Uterus (tissue), 4 donors: ENCODE data around the gene DMAC2L. TPM values are rescaled to one million over a fixed set of nuclear protein-coding genes. Genes with fewer than 3 reads are reported as not detected.

Experiments used
- DNase-seq, 2 donors: peaks; one replicate each; pipeline ENCODE4 v3.0.0-alpha.2; 2019 to 2020
- H3K27ac ChIP-seq, 2 donors: fragments of 200-600 bp; sonication (generic); 1 replicate in 1 of 2; 2 replicates in 1 of 2; pipeline ENCODE4 v1.5.1; 2016 to 2018
- H3K27me3 ChIP-seq, 2 donors: fragments of 200-600 bp; sonication (generic); one replicate each; pipeline ENCODE4 v1.5.1; 2018 to 2019; ENCODE audit warnings: control low read depth in 1 of 2
- H3K36me3 ChIP-seq, 2 donors: fragments of 200-600 bp; sonication (generic); one replicate each; pipeline ENCODE4 v1.5.1; 2019; ENCODE audit warnings: control low read depth in 1 of 2
- H3K4me1 ChIP-seq, 2 donors: fragments of 200-600 bp; sonication (generic); one replicate each; pipeline ENCODE4 v1.5.1; 2018 to 2019; ENCODE audit warnings: control low read depth in 1 of 2
- H3K4me3 ChIP-seq, 2 donors: fragments of 200-600 bp; sonication (generic); 1 replicate in 1 of 2; 2 replicates in 1 of 2; pipeline ENCODE4 v1.5.1; 2018 to 2019; ENCODE audit warnings: mild to moderate bottlenecking in 1 of 2
- H3K9me3 ChIP-seq, 2 donors: fragments of 200-600 bp; sonication (generic); one replicate each; pipeline ENCODE4 v1.5.1; 2019; ENCODE audit warnings: control low read depth in 1 of 2
- POLR2A ChIP-seq, 2 donors: fragments of 450-650 bp; IDR thresholded peaks; one replicate each; pipeline ENCODE4 v1.6.1; 2016; ENCODE audit warnings: antibody characterized with exemption in 2 of 2, mild to moderate bottlenecking in 1 of 2, moderate library complexity in 1 of 2
- intact Hi-C: fragments of 100-400 bp; cut with DNase I; formaldehyde crosslinking; loops from one replicate; pipeline ENCODE4 v1.15.1; 2023; ENCODE audit warnings: low total_unique reads
- total RNA-seq, 4 donors: library from RNA; depleted of rRNA in 3 of 4; stranded (reverse); fragments of >200 nt in 3 of 4; gene quantifications; one replicate each; pipeline versions ENCODE4 v1.1.0 to v1.2.4, GENCODE V29; 2014 to 2023
- TF ChIP-seq, protein P1 (sequence below), 4 experiments: fragments of 200-600 bp in 2 of 4; fragments of 450-650 bp in 2 of 4; sonication (generic) in 2 of 4; IDR thresholded peaks; one replicate each; pipeline ENCODE4 v1.5.1; 2016 to 2019; ENCODE audit warnings: antibody characterized with exemption in 4 of 4, mild to moderate bottlenecking in 2 of 4, moderate library complexity in 1 of 4
- donor health status: DM: yes; HTN: yes; CAD: no.

DMAC2L gene
- total RNA-seq, 4 donors from 2014 or later: 13.1 to 48.4 (median 20.4) TPM

DNA sequence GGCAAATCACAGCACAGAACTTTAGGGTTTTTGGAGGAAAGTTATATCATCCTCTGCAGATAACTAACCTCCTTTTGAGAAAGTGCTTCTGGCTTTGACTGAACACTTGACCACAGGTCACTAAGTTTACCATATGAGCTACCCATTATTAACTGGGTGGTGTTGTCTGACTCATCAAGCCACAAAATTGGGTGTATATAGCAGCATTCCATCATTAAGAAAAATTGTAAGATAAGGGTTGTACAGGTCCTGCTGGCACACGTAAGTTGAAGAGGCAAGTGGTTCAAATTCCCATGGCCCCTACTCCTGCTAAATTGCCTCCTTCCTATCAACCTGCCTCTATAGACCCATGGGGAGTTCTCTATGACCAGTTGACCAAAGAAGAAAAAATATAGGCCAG lies 39.6 kb upstream of the DMAC2L start:
- H3K4me3 ChIP-seq: no peak overlapping the region
- TF ChIP-seq POLR2A (IDR thresholded peaks at IDR 0.05): no peak
- TF ChIP-seq, protein P1, sequence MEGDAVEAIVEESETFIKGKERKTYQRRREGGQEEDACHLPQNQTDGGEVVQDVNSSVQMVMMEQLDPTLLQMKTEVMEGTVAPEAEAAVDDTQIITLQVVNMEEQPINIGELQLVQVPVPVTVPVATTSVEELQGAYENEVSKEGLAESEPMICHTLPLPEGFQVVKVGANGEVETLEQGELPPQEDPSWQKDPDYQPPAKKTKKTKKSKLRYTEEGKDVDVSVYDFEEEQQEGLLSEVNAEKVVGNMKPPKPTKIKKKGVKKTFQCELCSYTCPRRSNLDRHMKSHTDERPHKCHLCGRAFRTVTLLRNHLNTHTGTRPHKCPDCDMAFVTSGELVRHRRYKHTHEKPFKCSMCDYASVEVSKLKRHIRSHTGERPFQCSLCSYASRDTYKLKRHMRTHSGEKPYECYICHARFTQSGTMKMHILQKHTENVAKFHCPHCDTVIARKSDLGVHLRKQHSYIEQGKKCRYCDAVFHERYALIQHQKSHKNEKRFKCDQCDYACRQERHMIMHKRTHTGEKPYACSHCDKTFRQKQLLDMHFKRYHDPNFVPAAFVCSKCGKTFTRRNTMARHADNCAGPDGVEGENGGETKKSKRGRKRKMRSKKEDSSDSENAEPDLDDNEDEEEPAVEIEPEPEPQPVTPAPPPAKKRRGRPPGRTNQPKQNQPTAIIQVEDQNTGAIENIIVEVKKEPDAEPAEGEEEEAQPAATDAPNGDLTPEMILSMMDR (IDR thresholded peaks at IDR 0.05): no peak
- no peaks in the 10 kb centered on the region for H3K9me3 ChIP-seq
- H3K27me3 ChIP-seq: no peaks in the 10 kb centered on the region
- DNase-seq: no peak
- no peak overlapping the region for H3K27ac ChIP-seq
- H3K36me3 ChIP-seq: no peaks in the 10 kb centered on the region
- intact Hi-C loops: no loop called here
- no peaks in the 10 kb centered on the region for H3K4me1 ChIP-seq

DNA sequence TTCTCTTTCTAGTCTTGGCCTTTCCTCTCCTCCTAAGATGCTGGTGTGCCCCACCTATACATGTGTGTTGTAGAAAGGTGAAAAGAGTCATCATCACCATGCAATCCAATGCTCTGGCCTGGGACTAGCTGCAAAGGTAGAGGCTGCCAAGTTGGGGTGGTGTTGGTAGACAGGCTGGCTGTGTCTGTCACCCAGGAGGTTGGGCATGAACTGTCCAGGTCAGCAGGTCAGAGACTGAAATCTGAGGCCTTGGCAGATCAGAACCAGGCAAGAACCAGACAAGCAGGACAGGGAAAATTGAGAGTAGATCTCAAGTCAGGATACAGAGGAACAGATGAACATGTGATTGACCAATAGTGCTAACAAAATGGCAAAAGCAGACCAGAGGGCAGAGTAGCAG lies 26.3 kb upstream of the DMAC2L start:
- Histone ChIP-seq H3K4me3 (no peak overlapping the region), H3K9me3 (no peaks in the 10 kb centered on the region), H3K27me3 (no peaks in the 10 kb centered on the region), H3K27ac (no peak overlapping the region), H3K4me1 (no peaks in the 10 kb centered on the region), H3K36me3 (no peaks in the 10 kb centered on the region)
- no peak for TF ChIP-seq POLR2A (IDR thresholded peaks at IDR 0.05)
- TF ChIP-seq, protein P1 (IDR thresholded peaks at IDR 0.05): no peak
- intact Hi-C loops: no loop called here
- DNase-seq: no peak

DNA sequence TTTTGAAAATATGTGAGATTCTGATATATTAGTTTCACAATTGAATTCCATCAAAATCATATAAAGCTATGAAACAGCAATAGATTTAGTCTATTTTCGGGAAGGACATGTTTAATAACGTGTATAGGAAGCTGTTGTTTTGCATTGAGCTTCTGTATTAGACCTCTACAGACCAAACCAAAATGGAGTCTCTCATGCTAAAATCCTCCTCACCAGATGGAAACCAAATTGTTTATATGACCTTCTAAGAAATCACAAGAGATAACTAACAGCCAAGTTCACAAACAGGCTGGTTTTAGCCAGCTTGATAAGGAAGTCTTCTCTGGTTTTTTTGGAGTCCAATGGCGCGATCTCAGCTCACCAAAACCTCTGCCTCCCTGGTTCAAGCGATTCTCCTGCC lies 24.0 kb upstream of the DMAC2L start:
- H3K27me3 ChIP-seq: no peaks in the 10 kb centered on the region
- H3K27ac ChIP-seq: no peak overlapping the region
- H3K36me3 ChIP-seq: no peaks in the 10 kb centered on the region
- intact Hi-C loops: no loop called here
- DNase-seq: no peak
- H3K4me1 ChIP-seq: no peaks in the 10 kb centered on the region
- H3K9me3 ChIP-seq: no peaks in the 10 kb centered on the region
- TF ChIP-seq POLR2A (IDR thresholded peaks at IDR 0.05): no peak
- TF ChIP-seq, protein P1 (IDR thresholded peaks at IDR 0.05): no peak
- no peak overlapping the region for H3K4me3 ChIP-seq

DNA sequence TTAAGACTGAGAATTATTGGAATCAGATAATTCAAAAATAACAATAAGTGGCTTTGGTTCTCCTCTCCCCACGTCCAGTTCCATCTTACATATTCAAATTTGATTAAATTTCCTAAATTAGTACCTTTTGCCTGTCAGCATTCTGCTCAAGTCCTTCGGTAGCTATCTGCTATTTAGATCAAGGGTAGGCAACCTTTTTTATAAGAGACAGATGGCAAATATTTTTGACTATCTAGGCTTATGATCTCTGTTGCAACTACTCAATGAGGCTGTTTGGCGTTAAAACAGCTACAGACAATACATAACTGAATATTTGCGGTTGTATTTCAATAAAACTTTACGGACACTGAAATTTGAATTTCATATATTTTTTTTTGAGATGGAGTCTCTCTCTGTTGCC lies 21.8 kb upstream of the DMAC2L start:
- Histone ChIP-seq H3K27me3 (no peaks in the 10 kb centered on the region), H3K27ac (no peak overlapping the region), H3K4me1 (no peaks in the 10 kb centered on the region), H3K4me3 (no peak overlapping the region), H3K36me3 (no peaks in the 10 kb centered on the region), H3K9me3 (no peaks in the 10 kb centered on the region)
- no peak for DNase-seq
- TF ChIP-seq, protein P1 (IDR thresholded peaks at IDR 0.05): no peak
- TF ChIP-seq POLR2A (IDR thresholded peaks at IDR 0.05): no peak
- intact Hi-C loops: no loop called here

DNA sequence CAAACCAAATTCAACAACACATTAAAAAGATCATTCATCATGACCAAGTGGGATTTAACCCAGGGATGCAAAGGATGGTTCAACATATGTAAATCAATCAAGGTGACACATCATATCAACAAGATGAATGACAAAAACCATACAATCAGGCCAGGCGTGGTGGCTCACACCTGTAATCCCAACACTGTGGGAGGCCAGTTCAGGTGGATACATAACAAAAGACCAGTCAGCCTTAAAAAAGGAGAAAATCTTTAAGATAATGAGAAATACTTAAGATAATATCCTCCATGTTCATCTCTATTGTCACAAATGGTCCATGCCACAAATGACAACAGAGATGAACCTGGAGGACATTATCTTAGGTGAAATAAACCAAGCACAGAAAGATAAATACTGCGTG lies 12.5 kb upstream of the DMAC2L start:
- H3K4me1 ChIP-seq: no peaks in the 10 kb centered on the region
- no peak overlapping the region for H3K27ac ChIP-seq
- H3K9me3 ChIP-seq: no peaks in the 10 kb centered on the region
- H3K4me3 ChIP-seq: no peak overlapping the region
- no peak for DNase-seq
- TF ChIP-seq, protein P1 (IDR thresholded peaks at IDR 0.05): no peak
- TF ChIP-seq POLR2A (IDR thresholded peaks at IDR 0.05): no peak
- H3K36me3 ChIP-seq: no peaks in the 10 kb centered on the region
- intact Hi-C loops: no loop called here
- H3K27me3 ChIP-seq: no peaks in the 10 kb centered on the region
